Measurements from ENCODE around the gene PDK1. TPM values are rescaled to one million over a fixed set of nuclear protein-coding genes. Genes with fewer than 3 reads are reported as not detected.

PDK1 gene
- total RNA-seq, 1 donor from 2014 or later, result 14.6 TPM

DNA sequence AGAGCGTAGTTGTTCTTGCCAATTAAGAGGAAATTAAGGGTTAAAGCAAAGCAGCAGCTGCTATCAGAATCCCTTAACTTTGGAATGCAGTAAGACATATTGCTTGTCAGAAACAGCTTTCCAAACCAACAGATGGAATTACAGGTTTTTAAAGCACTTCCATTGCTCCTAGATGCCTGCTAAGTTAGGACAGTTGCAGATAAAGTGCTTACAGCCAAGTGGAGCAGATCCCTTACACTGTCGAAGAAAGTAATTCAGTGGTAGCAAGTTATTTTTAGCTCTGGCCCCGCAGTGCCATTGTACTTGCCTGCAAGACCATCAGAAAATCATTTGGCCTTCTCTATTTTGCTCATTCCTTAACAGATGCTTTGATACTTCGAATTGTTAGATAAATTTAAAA lies 5.4 kb downstream of the PDK1 start:
- no peaks in the 10 kb centered on the region for H3K36me3 Mint-ChIP-seq (ENCODE audit: low read depth)
- peaks cover 17% of the 10 kb centered on the region for H3K4me1 Mint-ChIP-seq
- no peaks in the 10 kb centered on the region for H3K27me3 Mint-ChIP-seq (ENCODE audit: low read depth)
- DNase-seq (ENCODE audit: low read depth, low spot score), result no peak
- H3K9me3 Mint-ChIP-seq, result no peaks in the 10 kb centered on the region
- H3K4me3 Mint-ChIP-seq, result no peak overlapping the region
- no peak overlapping the region for H3K27ac Mint-ChIP-seq (ENCODE audit: unreplicated experiment)
- TF ChIP-seq CTCF (conservative IDR thresholded peaks at IDR 0.05), result no peak

GRCh38 chr2:172562298-172562697 lies 6.4 kb downstream of the PDK1 start:
- no peak for TF ChIP-seq CTCF (conservative IDR thresholded peaks at IDR 0.05)
- no peak overlapping the region for H3K27ac Mint-ChIP-seq (ENCODE audit: unreplicated experiment)
- H3K9me3 Mint-ChIP-seq, result no peaks in the 10 kb centered on the region
- peaks cover 1% of the 10 kb centered on the region for H3K36me3 Mint-ChIP-seq (ENCODE audit: low read depth)
- DNase-seq (ENCODE audit: low read depth, low spot score), result no peak
- no peaks in the 10 kb centered on the region for H3K27me3 Mint-ChIP-seq (ENCODE audit: low read depth)
- H3K4me3 Mint-ChIP-seq, result no peak overlapping the region
- peaks cover 9% of the 10 kb centered on the region for H3K4me1 Mint-ChIP-seq

GRCh38 chr2:172564376-172564775 lies 8.5 kb downstream of the PDK1 start:
- DNase-seq (ENCODE audit: low read depth, low spot score), result no peak
- Mint-ChIP-seq H3K27ac (ENCODE audit: unreplicated experiment) (no peak overlapping the region), H3K4me3 (no peak overlapping the region), H3K27me3 (ENCODE audit: low read depth) (no peaks in the 10 kb centered on the region), H3K36me3 (ENCODE audit: low read depth) (peaks cover 8% of the 10 kb centered on the region), H3K9me3 (no peaks in the 10 kb centered on the region), H3K4me1 (no peaks in the 10 kb centered on the region)
- no peak for TF ChIP-seq CTCF (conservative IDR thresholded peaks at IDR 0.05)

GRCh38 chr2:172571245-172571644 lies 15.4 kb downstream of the PDK1 start:
- Mint-ChIP-seq H3K4me1 (no peaks in the 10 kb centered on the region), H3K4me3 (no peak overlapping the region), H3K9me3 (peaks cover 11% of the 10 kb centered on the region), H3K27me3 (ENCODE audit: low read depth) (no peaks in the 10 kb centered on the region), H3K36me3 (ENCODE audit: low read depth) (peaks cover 30% of the 10 kb centered on the region), H3K27ac (ENCODE audit: unreplicated experiment) (no peak overlapping the region)
- TF ChIP-seq CTCF (conservative IDR thresholded peaks at IDR 0.05), result no peak
- DNase-seq (ENCODE audit: low read depth, low spot score), result no peak

- Mint-ChIP-seq H3K27me3 (ENCODE audit: low read depth) (no peaks in the 10 kb centered on the region), H3K9me3 (peaks cover 18% of the 10 kb centered on the region), H3K4me1 (no peaks in the 10 kb centered on the region), H3K36me3 (ENCODE audit: low read depth) (peaks cover 35% of the 10 kb centered on the region), H3K27ac (ENCODE audit: unreplicated experiment) (no peak overlapping the region), H3K4me3 (no peak overlapping the region)
- no peak for DNase-seq (ENCODE audit: low read depth, low spot score)
- no peak for TF ChIP-seq CTCF (conservative IDR thresholded peaks at IDR 0.05)
Observed at GRCh38 chr2:172572981-172573380, 17.1 kb downstream of the PDK1 start.

GRCh38 chr2:172574965-172575364 lies 19.1 kb downstream of the PDK1 start:
- no peak for DNase-seq (ENCODE audit: low read depth, low spot score)
- Mint-ChIP-seq H3K27me3 (ENCODE audit: low read depth) (no peaks in the 10 kb centered on the region), H3K27ac (ENCODE audit: unreplicated experiment) (no peak overlapping the region), H3K4me3 (no peak overlapping the region), H3K4me1 (no peaks in the 10 kb centered on the region), H3K9me3 (peaks cover 27% of the 10 kb centered on the region), H3K36me3 (ENCODE audit: low read depth) (peaks cover 45% of the 10 kb centered on the region)
- no peak for TF ChIP-seq CTCF (conservative IDR thresholded peaks at IDR 0.05)
